OCI-LY3 (cell line): ENCODE data around the gene MED13L.

Experiments
- EZH2phosphoT487 ChIP-seq: fragments of 200-600 bp; shearing (Covaris generic); IDR thresholded peaks from 2 replicates; pipeline ENCODE4 v1.6.1; 2018; ENCODE audit warnings: antibody characterized with exemption, mixed run types, low read depth
- TF ChIP-seq, protein P1 (sequence below): fragments of 200-600, 300-600 bp; sonication (generic); IDR thresholded peaks from 2 replicates; pipeline ENCODE4 v1.5.1; 2014; ENCODE audit warnings: antibody characterized with exemption, low read length, low read depth

DNA sequence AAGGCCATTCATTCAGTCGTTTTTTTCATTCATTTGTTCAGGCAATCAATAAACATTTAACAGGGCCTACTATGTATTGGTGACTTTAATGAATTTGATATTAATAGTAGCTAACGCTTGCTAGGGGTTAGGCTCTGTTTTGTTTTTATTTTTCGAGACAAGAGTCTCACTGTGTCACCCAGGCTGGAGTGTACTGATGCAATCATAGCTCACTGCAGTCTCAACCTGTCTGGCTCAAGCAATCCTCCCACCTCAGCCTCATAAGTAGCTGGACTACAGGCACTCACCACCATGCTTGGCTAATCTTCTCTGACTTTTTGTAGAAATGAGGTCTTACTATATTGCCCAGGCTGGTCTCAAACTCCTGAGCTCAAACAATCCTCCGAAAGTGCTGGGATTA lies 25.6 kb upstream of the MED13L start:
- TF ChIP-seq, protein P1, sequence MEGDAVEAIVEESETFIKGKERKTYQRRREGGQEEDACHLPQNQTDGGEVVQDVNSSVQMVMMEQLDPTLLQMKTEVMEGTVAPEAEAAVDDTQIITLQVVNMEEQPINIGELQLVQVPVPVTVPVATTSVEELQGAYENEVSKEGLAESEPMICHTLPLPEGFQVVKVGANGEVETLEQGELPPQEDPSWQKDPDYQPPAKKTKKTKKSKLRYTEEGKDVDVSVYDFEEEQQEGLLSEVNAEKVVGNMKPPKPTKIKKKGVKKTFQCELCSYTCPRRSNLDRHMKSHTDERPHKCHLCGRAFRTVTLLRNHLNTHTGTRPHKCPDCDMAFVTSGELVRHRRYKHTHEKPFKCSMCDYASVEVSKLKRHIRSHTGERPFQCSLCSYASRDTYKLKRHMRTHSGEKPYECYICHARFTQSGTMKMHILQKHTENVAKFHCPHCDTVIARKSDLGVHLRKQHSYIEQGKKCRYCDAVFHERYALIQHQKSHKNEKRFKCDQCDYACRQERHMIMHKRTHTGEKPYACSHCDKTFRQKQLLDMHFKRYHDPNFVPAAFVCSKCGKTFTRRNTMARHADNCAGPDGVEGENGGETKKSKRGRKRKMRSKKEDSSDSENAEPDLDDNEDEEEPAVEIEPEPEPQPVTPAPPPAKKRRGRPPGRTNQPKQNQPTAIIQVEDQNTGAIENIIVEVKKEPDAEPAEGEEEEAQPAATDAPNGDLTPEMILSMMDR: no peak
- TF ChIP-seq EZH2phosphoT487: no peak
